GM12874 (cell line): Measurements from ENCODE around the gene PTGR3.
A peak's percentile ranks its signal among the peaks of the same experiment; 100 is the strongest.

Experiments
- CTCF ChIP-seq: IDR thresholded peaks from 2 replicates; pipeline ENCODE4 v1.5.1; 2011; ENCODE audit warnings: low read depth, mild to moderate bottlenecking, control low read depth, low read length, moderate library complexity; ENCODE audit not compliant: insufficient read depth

PTGR3 gene

GRCh38 chr18:75179819-75180600 lies 28.9 kb downstream of the PTGR3 start:
- TF ChIP-seq CTCF = no peak

- no peak for TF ChIP-seq CTCF
Observed at GRCh38 chr18:75178376-75178775, 30.6 kb downstream of the PTGR3 start.

DNA sequence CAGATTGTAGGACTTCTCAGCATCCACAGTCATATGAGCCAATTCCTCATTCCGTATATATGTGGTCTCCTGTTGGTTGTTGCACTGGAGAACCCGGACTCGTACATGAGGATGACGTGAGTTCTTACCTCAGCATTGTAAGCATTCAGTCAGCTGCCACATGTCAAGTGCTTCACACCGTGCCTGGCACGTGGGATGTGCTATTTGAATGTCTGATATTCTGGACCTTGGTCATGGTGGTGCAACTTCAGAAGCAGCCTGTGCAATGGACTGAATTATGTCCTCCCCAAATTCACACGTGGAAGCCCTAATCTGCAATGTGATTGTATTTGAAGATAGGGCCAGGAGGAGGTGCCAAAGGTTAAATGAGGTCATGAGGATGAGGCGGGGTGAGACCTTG lies 32.1 kb downstream of the PTGR3 start:
- no peak for TF ChIP-seq CTCF

DNA sequence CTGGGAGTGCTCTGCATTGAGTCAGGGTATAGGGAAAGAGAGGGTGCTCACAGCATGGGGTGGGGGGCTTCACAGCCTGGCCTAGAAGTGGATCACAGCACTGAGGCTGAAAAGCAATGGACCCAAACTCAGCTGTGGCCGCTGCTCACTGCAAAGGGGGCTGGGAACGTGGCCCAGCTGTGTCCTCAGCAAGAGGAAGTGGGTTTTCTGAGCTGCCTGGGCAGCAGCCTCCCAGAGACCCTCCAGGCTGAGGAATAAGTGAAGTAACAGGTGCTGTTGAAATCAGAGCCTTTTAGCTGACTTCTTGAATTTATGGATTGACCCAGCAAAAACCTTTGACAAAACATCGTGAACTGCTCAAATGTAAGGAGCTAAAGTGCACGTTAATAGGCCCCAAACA lies 35.2 kb downstream of the PTGR3 start:
- TF ChIP-seq CTCF = no peak

DNA sequence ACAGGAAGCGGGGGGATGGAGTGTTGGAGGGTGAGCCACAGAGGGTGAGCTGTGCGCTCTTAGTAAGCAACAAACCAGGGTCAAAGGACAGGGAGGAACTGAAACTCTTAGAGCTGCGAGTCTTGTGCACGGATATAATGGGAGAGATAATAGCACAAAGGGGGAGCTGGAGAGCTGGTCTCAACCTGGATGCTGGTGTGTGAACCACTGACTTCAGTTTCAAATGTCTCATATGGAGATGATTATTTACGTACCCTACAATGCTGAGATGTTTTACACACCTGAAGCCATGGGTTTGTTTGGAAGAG lies 35.9 kb downstream of the PTGR3 start:
- peak; percentile 54 for TF ChIP-seq CTCF

DNA sequence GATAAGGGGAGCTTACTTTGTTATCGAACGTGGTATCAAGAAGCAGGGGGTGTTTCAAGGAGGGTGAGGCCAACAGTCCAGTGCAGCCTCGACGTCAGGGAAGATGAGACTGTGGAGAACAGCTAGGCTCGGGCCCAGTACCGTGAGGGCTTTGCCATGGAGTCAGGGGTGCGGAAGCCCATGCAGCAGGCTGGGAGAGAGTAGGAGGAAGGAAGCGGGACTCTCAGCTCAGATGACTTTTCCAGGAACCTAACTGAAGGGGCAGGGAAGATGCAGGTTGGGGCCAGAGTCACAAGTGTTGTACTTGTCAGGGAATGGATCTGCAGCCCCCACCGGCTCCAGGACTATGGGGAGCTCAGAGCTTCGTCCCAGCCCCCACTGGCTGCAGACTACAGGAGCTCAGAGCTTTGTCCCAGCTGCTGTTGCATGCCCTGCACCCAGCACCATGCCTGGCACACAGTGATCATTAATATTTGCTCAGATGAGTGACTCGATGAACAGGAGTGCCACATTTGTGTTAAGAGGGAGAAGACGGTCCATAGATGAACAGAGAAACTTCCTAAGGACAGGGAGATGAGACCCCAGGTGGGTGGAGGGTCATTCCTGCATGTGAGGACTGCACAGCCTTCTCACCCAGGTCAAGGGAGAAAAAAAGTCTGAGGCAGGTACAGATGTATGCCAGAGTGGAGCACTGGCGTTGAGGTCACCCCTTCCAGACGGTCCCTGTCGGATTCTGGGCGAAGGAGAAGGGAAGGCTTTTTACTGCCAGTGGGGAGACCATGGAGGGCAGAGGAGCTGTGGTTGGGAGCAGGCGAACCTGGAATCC lies 36.4 kb downstream of the PTGR3 start:
- no peak for TF ChIP-seq CTCF

- TF ChIP-seq CTCF = no peak
Observed at GRCh38 chr18:75170916-75171315, 38.0 kb downstream of the PTGR3 start.
